ENCODE results near the gene TAPT1. TPM values are rescaled to one million over a fixed set of nuclear protein-coding genes. Genes with fewer than 3 reads are reported as not detected.

TAPT1 gene
- total RNA-seq, 6 experiments from 2014 or later = 10.8 to 57.3 (median 40.1) TPM

- intact Hi-C loops (cut with DNase I) = no loop called here
Observed at GRCh38 chr4:16192631-16193518, 33.4 kb downstream of the TAPT1 start.

GRCh38 chr4:16192057-16192456, 34.2 kb downstream of the TAPT1 start:
- Histone ChIP-seq H3K27ac (no peak overlapping the region), H3K27me3 (no peaks in the 10 kb centered on the region), H3K4me3 (no peak overlapping the region), H3K9me3 (no peaks in the 10 kb centered on the region), H3K36me3 (peaks cover 0 to 38% (median 12%) of the 10 kb centered on the region in 4 donors), H3K4me1 (peaks cover 0 to 11% (median 2%) of the 10 kb centered on the region in 4 donors)
- intact Hi-C loops (cut with DNase I) = no loop called here
- no peak for DNase-seq
- 21% methylated on average over 2 of the region's 2 CpGs for WGBS (ENCODE audit: insufficient coverage, low coverage, low lambda C conversion rate, missing lambda C conversion rate)
- no peak for TF ChIP-seq CTCF (IDR thresholded peaks at IDR 0.05)
- TF ChIP-seq POLR2A (IDR thresholded peaks at IDR 0.05) = no peak
- peak; percentile 48 to 66 (median 64) for ATAC-seq

More at GRCh38 chr4:16192631-16193518, 33.4 kb downstream of the TAPT1 start:
- TF ChIP-seq POLR2A (IDR thresholded peaks at IDR 0.05) (no peak), CTCF (IDR thresholded peaks at IDR 0.05) (no peak)
- ATAC-seq = peak in 2 of 4 donors; percentile 24 to 30
- H3K27ac ChIP-seq = no peak overlapping the region
- DNase-seq = no peak
- H3K4me1 ChIP-seq = peaks cover 0 to 12% (median 3%) of the 10 kb centered on the region in 4 donors
- no peak overlapping the region for H3K4me3 ChIP-seq
- H3K27me3 ChIP-seq = no peaks in the 10 kb centered on the region
- peaks cover 0 to 29% (median 11%) of the 10 kb centered on the region in 4 donors for H3K36me3 ChIP-seq
- WGBS (ENCODE audit: insufficient coverage, low coverage, low lambda C conversion rate, missing lambda C conversion rate) = 65% methylated on average over 5 of the region's 5 CpGs
- no peaks in the 10 kb centered on the region for H3K9me3 ChIP-seq

GRCh38 chr4:16187455-16187854, 38.8 kb downstream of the TAPT1 start:
- Histone ChIP-seq H3K4me1 (peaks cover 0 to 2% (median 0%) of the 10 kb centered on the region in 4 donors), H3K4me3 (no peak overlapping the region), H3K27ac (no peak overlapping the region), H3K36me3 (peaks cover 0 to 57% (median 18%) of the 10 kb centered on the region in 4 donors), H3K9me3 (no peaks in the 10 kb centered on the region), H3K27me3 (no peaks in the 10 kb centered on the region)
- no peak for TF ChIP-seq CTCF (IDR thresholded peaks at IDR 0.05)
- TF ChIP-seq POLR2A (IDR thresholded peaks at IDR 0.05) = no peak
- no peak for DNase-seq
- no peak for ATAC-seq
- intact Hi-C loops (cut with DNase I) = no loop called here

- no peak for DNase-seq
- peaks cover 0 to 58% (median 18%) of the 10 kb centered on the region in 4 donors for H3K36me3 ChIP-seq
- no peak overlapping the region for H3K4me3 ChIP-seq
- TF ChIP-seq POLR2A (IDR thresholded peaks at IDR 0.05) = no peak
- no peak for TF ChIP-seq CTCF (IDR thresholded peaks at IDR 0.05)
- H3K9me3 ChIP-seq = no peaks in the 10 kb centered on the region
- H3K27ac ChIP-seq = no peak overlapping the region
- WGBS (ENCODE audit: insufficient coverage, low coverage, low lambda C conversion rate, missing lambda C conversion rate) = 69% methylated on average over 1 of the region's 1 CpG
- H3K4me1 ChIP-seq = no peaks in the 10 kb centered on the region
- no peak for ATAC-seq
- H3K27me3 ChIP-seq = no peaks in the 10 kb centered on the region
- intact Hi-C loops (cut with DNase I) = no loop called here
Observed at GRCh38 chr4:16186986-16187385, 39.3 kb downstream of the TAPT1 start.
